Measurements from ENCODE around the gene CRTC1.

Gene CRTC1

GRCh38 chr19:18743784-18744418 is 60.4 kb downstream of the CRTC1 start:
- TF ChIP-seq GATA3 (IDR thresholded peaks at IDR 0.05; ENCODE audit: low read depth, low read length) (no peak), GATA2 (IDR thresholded peaks at IDR 0.05; ENCODE audit: low read depth, low read length) (no peak)

GRCh38 chr19:18745012-18745735 is 61.7 kb downstream of the CRTC1 start:
- no peak for TF ChIP-seq GATA2 (IDR thresholded peaks at IDR 0.05; ENCODE audit: low read depth, low read length)
- TF ChIP-seq GATA3 (IDR thresholded peaks at IDR 0.05; ENCODE audit: low read depth, low read length), result no peak

GRCh38 chr19:18745931-18746330 is 62.5 kb downstream of the CRTC1 start:
- TF ChIP-seq GATA2 (IDR thresholded peaks at IDR 0.05; ENCODE audit: low read depth, low read length), result no peak
- TF ChIP-seq GATA3 (IDR thresholded peaks at IDR 0.05; ENCODE audit: low read depth, low read length), result no peak

GRCh38 chr19:18746401-18747325 is 63.2 kb downstream of the CRTC1 start:
- TF ChIP-seq GATA2 (IDR thresholded peaks at IDR 0.05; ENCODE audit: low read depth, low read length) (no peak), GATA3 (IDR thresholded peaks at IDR 0.05; ENCODE audit: low read depth, low read length) (no peak)

GRCh38 chr19:18749362-18750231 is 66.1 kb downstream of the CRTC1 start:
- TF ChIP-seq GATA3 (IDR thresholded peaks at IDR 0.05; ENCODE audit: low read depth, low read length) (no peak), GATA2 (IDR thresholded peaks at IDR 0.05; ENCODE audit: low read depth, low read length) (no peak)

GRCh38 chr19:18750295-18750970 is 67.0 kb downstream of the CRTC1 start:
- TF ChIP-seq GATA2 (IDR thresholded peaks at IDR 0.05; ENCODE audit: low read depth, low read length) (no peak), GATA3 (IDR thresholded peaks at IDR 0.05; ENCODE audit: low read depth, low read length) (no peak)

GRCh38 chr19:18751571-18751970 is 68.1 kb downstream of the CRTC1 start:
- TF ChIP-seq GATA3 (IDR thresholded peaks at IDR 0.05; ENCODE audit: low read depth, low read length) (no peak), GATA2 (IDR thresholded peaks at IDR 0.05; ENCODE audit: low read depth, low read length) (no peak)

GRCh38 chr19:18754501-18754900 is 71.0 kb downstream of the CRTC1 start:
- TF ChIP-seq GATA2 (IDR thresholded peaks at IDR 0.05; ENCODE audit: low read depth, low read length) (no peak), GATA3 (IDR thresholded peaks at IDR 0.05; ENCODE audit: low read depth, low read length) (no peak)

DNA sequence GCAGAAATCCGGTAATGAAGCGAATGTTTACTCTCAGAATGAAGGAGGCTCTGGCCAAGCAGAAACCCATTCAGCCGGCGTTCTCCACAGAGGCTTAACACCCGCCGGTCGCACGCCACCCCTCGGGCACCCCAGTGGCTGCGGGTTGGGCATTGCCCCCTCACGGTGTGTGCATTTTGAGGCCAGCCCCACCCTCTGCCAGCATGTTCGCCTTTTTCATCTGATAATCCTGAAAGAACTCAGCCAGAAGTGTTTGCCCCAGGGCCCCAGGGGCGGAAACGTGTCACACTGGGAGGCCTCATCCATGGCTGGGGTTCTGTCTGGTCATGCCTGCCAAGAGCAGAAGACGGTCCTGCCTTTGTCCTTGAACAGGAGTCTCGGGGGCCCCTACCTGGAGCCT is 73.4 kb downstream of the CRTC1 start:
- no peak for TF ChIP-seq GATA3 (IDR thresholded peaks at IDR 0.05; ENCODE audit: low read depth, low read length)
- TF ChIP-seq GATA2 (IDR thresholded peaks at IDR 0.05; ENCODE audit: low read depth, low read length), result no peak

DNA sequence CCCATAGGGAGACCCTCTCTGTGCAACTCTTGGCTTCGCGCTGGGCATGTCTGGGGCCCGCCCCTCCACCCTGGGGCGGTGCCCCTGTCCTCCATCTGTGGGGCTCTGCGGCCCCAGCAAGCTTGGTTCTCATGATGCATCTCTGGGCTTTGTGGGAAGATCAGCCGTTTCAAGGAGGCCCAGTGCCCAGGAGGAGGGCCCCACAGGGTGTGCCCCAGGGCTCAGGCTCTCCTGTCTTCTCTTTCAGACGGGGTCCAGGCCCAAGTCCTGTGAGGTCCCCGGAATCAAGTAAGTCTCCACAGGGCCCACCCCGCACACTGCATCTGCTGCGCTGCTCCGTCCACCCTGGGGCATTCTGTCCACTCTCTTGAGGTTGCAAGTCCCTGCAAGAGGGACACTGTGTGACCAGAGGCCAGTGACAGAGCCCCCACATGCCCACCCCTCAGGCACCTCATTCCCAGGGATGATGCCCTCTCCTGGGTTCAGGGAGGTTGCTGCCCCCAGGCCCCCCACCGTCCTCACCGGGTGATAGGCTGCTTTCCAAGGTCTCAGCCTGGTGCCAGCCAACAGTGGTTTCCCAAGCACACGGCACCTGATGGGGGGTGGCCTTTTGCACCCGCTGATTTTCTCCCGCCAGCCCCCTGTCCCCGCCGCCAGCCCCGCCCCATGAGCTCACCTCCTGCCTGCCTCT is 76.0 kb downstream of the CRTC1 start:
- TF ChIP-seq GATA3 (IDR thresholded peaks at IDR 0.05; ENCODE audit: low read depth, low read length) (no peak), GATA2 (IDR thresholded peaks at IDR 0.05; ENCODE audit: low read depth, low read length) (no peak)

DNA sequence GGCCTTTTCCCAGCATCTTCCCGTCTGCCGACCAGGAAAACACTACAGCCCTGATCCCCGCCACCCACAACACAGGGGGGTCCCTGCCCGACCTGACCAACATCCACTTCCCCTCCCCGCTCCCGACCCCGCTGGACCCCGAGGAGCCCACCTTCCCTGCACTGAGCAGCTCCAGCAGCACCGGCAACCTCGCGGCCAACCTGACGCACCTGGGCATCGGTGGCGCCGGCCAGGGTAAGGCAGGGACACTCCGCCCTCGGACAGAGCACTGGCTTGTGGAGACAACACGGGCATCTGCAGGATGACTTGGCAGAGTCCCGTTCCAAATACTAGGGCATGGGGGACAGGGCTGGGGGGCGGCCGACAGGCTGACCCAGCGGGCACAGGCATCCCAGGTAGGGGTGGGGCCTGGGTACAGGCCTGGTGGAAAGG is 76.5 kb downstream of the CRTC1 start:
- no peak for TF ChIP-seq GATA3 (IDR thresholded peaks at IDR 0.05; ENCODE audit: low read depth, low read length)
- no peak for TF ChIP-seq GATA2 (IDR thresholded peaks at IDR 0.05; ENCODE audit: low read depth, low read length)
